BJ (cell line): ENCODE results near the gene HES2. TPM values are rescaled to one million over a fixed set of nuclear protein-coding genes. Genes with fewer than 3 reads are reported as not detected.
"Not testable (repeated sequence)": the region's sequence is repeated elsewhere in the genome, so short reads cannot be mapped to it uniquely, and the experiment has no call there.

ENCODE experiments used
- CTCF ChIA-PET: fragments of 350-600 bp; formaldehyde crosslinking; extraction: SDS; loops from one replicate; lab custom pipeline; 2021; ENCODE audit warnings: antibody characterized with exemption, inconsistent platforms; lab: Yijun Ruan, JAX
- POLR2A ChIA-PET: fragments of 300-600 bp; sonication (Branson Sonifier 250); formaldehyde crosslinking; extraction: SDS; loops from one replicate; lab custom pipeline; 2021; ENCODE audit warnings: antibody characterized with exemption; lab: Charles Lee
- DNase-seq: peaks from one replicate; pipeline ENCODE4 v3.0.0-alpha.2; 2011; ENCODE audit warnings: low read depth
- H3K27me3 ChIP-seq: 2 replicates; pipeline ENCODE4 v1.6.0; 2011; ENCODE audit warnings: low read length; ENCODE audit not compliant: control insufficient read depth, insufficient read depth
- H3K36me3 ChIP-seq: 2 replicates; pipeline ENCODE4 v1.5.1; 2011; ENCODE audit warnings: low read length; ENCODE audit not compliant: control insufficient read depth, insufficient read depth
- H3K4me3 ChIP-seq: 2 replicates; pipeline ENCODE4 v1.5.1; 2011; ENCODE audit warnings: low read depth, mild to moderate bottlenecking, control low read depth, low read length
- CTCF ChIP-seq: IDR thresholded peaks from 2 replicates; pipeline ENCODE4 v1.5.1; 2011; ENCODE audit warnings: low read depth, mild to moderate bottlenecking, control low read depth, inconsistent platforms, low read length, moderate library complexity; ENCODE audit not compliant: insufficient read depth
- polyA plus RNA-seq: library from polyadenylated mRNA; depleted of rRNA; stranded (reverse); fragments of >200 nt; gene quantifications from 2 replicates; pipeline ENCODE4 v1.2.3, GENCODE V29; 2011

HES2 gene
- polyA plus RNA-seq, 1 experiment: not detected

GRCh38 chr1:6373961-6374720 lies 45.6 kb downstream of the HES2 start:
- Histone ChIP-seq H3K4me3 (no peak overlapping the region), H3K27me3 (no peaks in the 10 kb centered on the region), H3K36me3 (no peaks in the 10 kb centered on the region)
- TF ChIP-seq CTCF: no peak
- ChIA-PET CTCF (interaction anchor here (0.8 to 1.3 kb wide), 3 partner anchors 10 to 31 kb away, joined by 3 read pairs; no protein-coding TSS in a partner anchor), POLR2A (no interaction called here)
- DNase-seq: no peak

- H3K27me3 ChIP-seq, CTCF ChIA-PET, H3K36me3 ChIP-seq, DNase-seq, POLR2A ChIA-PET, H3K4me3 ChIP-seq: not testable (repeated sequence)
These were observed 47.5 kb downstream of the HES2 start for GRCh38 chr1:6372236-6372635.

DNA sequence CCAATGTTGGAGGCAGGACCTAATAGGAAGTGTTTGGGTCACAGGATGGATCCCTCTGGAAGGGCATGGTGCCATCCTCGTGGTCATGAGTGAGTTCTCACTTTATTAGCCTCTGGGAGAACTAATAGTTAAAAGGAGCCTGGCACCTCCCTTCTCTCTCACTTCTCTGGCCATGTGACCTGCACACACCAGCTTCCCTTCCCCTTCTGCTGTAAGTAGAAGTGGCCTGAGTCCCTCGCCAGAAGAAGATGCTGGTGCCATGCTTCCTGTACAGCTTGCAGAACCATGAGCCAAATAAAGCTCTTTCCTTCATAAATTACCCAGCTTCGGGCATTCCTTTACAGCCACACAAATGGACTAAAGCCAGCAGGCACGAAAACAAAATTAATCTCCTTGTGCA lies 49.7 kb downstream of the HES2 start:
- Histone ChIP-seq H3K36me3 (no peaks in the 10 kb centered on the region), H3K27me3 (no peaks in the 10 kb centered on the region), H3K4me3 (no peak overlapping the region)
- TF ChIP-seq CTCF: no peak
- ChIA-PET CTCF (interaction anchor here (1.9 kb wide), 1 partner anchor 35 kb away, joined by 5 read pairs; no protein-coding TSS in a partner anchor), POLR2A (no interaction called here)
- DNase-seq: no peak

DNA sequence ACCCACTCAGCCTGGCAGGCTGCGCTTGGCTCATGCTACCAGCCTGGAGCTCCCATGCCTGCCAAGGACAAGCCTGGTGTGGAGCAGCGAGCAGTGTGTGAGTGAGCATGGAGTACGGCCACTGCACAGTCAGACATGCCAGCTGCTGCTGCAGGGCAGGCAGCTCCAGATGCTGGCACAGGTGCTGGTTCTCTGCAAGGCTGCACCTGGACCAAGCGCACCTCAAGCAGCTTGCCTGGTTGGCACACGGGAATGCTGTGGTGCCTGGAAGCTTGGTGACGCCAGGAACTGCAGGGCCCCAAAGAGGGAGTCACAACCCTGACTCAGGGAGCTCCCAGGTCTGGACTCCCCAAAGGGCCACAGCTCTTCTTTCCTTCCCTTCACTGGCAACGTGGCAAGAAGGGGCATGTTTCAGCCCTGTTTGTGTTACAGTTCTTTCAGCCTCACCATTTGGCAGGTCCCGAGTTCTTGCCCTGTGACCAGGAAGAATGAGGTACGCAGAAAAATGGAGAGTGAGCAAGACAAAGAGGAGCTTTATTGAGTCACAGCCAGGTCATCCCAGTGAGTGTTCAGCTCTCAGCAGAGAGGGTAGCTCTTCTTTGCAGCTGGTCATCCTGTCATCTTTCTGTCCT lies 52.2 kb downstream of the HES2 start:
- Histone ChIP-seq H3K36me3 (no peaks in the 10 kb centered on the region), H3K4me3 (no peak overlapping the region), H3K27me3 (no peaks in the 10 kb centered on the region)
- no peak for DNase-seq
- CTCF ChIA-PET: interaction anchor here (0.6 to 3.2 kb wide), 10 partner anchors 10 to 120 kb away, joined by 3 to 17 read pairs (median 3); no protein-coding TSS in a partner anchor
- POLR2A ChIA-PET: no interaction called here
- TF ChIP-seq CTCF: no peak

DNA sequence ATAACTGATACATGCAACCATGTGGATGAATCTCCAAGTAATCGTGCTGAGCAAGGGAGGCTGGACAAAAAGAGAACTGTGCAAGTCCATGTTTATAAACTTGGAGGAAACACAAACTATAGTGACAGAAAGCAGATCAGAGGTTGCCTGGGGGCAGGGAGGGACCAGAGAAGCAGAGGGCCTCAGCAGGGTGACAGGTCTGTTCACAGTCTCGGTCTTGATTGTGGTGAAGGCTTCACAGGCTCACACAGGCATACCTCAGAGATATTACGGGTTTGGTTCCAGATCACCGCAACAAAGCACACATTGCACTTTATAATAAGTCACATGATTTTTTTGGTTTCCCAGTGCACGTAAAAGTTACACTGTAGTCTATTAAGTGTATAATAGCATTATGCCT lies 54.7 kb downstream of the HES2 start:
- POLR2A ChIA-PET: no interaction called here
- no peaks in the 10 kb centered on the region for H3K27me3 ChIP-seq
- TF ChIP-seq CTCF: no peak
- no peaks in the 10 kb centered on the region for H3K36me3 ChIP-seq
- CTCF ChIA-PET: interaction anchor here (2.0 to 7.6 kb wide), 2 partner anchors 73 to 83 kb away, joined by 4 to 66 read pairs; no protein-coding TSS in a partner anchor
- no peak for DNase-seq
- no peak overlapping the region for H3K4me3 ChIP-seq
